Right kidney (tissue), 1 donor: ENCODE measurements around the gene PPP1R2.

Source experiments
- DNase-seq: peaks from one replicate; pipeline ENCODE4 v3.0.0-alpha.2; 2016

PPP1R2 gene

DNA sequence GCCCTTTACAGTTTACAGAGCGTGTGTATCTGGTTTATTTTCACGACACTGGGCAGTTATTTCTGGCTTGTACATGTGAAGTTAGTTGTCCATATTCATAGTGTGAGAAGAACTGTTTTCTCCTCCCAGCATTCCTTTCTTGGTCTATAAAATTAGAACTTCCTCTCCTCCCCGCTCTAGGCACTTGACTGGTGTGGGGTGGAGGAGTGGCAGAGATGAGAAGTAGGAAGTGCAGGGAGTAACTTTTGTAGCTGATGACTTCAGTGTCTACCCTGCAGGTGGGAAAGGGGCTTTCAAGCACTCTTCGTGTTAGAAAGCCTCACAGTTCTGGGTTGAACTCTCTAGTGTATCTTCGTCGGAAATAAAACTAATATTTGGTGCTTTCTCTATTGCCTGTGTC is 27.2 kb upstream of the PPP1R2 start:
- DNase-seq = no peak

DNA sequence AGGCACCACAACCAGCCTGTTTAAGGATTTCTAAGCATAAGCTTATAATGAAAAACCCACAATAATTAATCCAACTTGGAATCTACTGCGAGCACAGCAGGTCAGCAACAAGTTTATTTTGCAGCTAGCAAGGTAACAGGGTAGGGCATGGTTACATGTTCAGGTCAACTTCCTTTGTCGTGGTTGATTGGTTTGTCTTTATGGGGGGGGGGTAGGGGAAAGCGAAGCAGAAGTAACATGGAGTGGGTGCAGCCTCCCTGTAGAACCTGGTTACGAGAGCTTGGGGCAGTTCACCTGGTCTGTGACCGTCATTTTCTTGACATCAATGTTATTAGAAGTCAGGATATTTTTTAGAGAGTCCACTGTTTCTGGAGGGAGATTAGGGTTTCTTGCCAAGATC is 25.5 kb upstream of the PPP1R2 start:
- no peak for DNase-seq

DNA sequence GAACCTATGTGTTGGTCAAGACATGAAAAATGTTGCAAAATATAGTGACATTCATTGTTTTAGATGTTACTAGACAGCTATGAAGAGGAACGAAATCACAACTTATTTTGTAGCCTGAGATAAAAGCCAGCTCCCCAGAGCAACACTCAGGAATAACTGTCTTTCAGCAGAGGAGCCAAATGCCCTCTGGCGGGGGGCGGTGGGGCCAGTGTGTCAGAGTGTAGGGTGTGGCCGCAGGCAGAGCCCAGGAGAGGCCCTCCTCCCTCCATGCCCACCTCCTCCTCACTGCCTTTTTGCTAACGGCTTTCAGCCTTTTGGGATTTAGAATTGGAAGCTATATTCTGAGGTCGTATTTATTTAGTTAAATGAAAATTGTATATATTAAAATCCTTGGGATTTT is 23.7 kb upstream of the PPP1R2 start:
- DNase-seq = no peak

DNA sequence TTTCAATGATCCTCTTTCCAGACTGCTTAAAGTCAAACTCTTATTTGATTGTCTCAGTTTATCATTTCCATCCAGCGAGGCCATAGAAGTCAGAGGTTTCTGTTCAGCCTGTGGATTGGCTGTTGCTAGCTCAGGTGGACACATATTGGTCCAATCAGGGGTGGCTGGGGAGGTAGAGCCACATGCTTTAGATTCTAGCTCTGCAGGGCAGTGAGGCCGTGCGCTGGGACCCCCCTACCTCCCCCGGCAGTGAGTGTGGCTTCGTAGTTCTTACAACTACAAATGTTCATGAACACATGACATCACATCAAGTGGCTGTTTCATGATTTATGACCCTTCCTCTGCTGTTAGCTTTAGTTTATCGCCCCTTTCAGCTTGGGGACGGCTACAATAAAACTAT is 22.6 kb upstream of the PPP1R2 start:
- peak; percentile 17 for DNase-seq

DNA sequence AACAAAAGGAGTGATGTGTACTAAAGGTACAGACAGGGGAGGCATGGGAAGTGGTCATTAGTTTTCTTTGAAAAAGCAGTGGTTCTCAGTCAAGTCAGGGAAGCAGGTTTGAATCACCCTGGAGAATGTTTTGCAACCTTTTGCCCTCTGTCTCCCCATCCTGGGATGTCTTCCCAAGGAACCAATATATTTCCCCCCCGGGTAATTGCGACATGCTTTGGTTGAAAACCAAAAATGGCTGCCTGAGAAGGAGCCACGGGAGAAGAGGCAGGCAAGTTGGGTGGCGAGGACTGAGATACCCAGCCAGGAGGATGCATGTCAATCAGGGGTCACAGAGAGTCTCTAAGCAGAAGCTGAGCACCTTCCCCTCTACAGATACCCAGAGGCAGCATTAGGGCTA is 20.2 kb upstream of the PPP1R2 start:
- DNase-seq = no peak

DNA sequence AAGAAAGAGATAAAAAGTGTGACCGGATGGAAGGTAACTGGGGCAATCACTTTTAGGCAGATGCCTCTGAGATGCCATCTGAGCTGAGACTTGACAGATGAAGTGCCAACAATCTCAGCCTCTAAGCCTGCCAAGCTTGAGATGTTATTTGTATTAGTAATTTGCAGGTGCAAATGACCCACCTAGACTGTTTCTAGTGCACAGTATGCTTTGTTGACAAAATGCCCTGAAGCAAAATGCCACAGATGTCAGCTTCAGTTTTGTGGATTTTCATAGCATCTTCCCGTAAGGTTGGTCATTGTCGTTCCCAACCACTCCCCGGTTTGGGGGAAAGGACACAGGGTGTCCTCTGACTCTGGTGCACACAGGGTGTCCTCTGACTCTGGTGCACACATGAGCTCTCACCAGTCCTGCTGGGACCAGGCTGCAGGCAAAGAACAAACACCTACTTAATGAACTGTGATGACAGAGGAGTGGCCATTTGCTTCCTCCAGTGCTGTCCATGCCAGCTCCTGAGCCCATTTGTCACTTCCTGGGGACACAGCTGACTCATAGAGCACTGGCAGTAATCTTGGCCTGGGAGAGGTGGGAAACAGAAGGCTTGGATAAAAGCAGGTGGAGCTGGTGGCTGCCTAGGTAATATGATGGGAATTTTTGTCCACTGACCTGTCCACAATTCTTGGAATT is 16.7 kb upstream of the PPP1R2 start:
- no peak for DNase-seq

DNA sequence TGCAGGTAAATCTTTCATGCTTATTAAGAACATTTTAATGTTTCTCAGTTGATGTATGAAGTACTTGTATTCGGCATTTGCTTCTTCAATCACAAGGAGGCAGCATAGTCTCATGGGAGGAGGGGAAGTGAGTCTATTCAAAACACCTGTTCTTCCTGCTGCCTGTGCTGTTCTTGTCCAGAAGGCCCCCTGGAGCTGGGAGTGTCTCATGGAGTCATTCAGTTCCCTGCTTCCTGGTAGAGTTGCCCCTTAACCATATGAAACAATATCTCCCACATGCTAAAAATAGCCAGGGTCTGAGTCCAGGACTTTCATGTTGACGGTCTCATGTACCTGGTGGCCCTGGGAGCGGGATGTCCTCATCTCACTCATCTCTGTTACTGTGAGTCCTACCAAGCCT is 15.5 kb upstream of the PPP1R2 start:
- peak; percentile 17 for DNase-seq

DNA sequence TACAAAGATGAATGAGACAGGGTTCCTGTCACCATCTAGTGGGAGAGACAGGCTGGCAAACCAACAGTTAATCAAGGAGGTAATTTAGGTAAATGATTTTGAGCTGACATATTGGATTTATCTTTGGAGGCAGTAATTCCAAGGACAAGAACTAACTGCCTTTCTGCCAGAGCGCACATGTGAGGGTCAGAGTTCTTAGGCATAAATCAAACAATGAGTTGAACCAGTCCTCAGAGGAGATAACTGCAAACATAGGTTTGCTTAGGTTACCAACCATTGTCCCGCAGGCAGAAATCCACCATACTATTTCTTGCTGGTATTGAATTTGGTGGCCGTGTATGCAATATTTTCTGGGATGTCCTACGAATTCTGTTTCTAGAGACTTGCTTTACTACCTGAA is 14.2 kb upstream of the PPP1R2 start:
- DNase-seq = no peak

DNA sequence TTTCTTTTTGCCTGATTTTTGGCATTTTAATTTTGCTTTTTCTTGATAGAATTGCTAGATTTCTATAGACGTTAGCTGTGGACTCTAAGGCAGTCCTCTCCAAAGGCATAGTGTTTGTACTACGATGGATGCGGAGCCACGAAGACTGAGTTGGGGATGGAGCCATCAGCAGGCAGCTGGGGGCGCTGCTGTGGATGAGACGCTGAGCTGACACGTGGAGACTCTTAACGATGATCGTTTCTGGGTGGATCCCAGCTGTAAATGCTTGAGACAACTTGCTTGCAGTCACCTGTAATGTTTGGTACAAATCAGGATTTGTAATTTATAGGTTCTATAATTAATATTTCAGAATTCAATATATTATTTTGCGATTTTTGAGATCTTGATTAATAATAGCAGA is 13.3 kb upstream of the PPP1R2 start:
- no peak for DNase-seq

DNA sequence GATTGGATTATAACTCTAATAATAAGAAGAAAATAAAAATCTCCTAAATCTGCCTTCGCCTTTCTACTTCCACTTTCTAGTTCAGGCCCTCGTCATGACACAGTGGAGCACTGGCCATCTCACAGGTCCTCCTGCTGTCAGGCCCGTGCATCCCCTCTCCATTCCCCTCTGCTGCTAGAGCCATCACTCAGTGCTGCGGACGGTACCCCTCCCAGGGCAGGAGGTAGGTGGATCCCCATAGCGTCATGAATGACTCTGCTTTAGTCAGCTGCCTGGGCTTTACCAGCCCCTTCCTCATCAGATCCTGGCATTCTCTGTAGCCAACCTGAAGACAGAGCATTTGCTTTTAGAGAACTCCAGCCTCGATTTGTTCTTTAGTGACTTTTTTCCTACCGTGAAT is 12.0 kb upstream of the PPP1R2 start:
- DNase-seq = no peak

DNA sequence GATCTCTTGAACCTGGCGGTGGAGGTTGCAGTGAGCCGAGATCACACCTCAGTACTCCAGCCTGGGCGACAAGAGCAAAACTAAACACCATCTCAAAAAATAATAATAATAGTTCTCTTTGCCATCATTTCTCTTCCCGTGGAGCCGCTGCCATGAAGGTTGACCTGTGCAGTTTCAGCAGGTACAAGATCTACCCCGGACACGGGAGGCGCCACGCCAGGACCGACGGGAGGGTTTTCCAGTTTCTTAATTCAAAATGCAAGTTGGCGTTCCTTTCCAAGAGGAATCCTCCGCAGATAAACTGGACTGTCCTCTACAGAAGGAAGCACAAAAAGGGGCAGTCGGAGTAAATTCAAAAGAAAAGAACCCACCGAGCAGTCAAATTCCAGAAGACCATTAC is 11.3 kb upstream of the PPP1R2 start:
- no peak for DNase-seq

DNA sequence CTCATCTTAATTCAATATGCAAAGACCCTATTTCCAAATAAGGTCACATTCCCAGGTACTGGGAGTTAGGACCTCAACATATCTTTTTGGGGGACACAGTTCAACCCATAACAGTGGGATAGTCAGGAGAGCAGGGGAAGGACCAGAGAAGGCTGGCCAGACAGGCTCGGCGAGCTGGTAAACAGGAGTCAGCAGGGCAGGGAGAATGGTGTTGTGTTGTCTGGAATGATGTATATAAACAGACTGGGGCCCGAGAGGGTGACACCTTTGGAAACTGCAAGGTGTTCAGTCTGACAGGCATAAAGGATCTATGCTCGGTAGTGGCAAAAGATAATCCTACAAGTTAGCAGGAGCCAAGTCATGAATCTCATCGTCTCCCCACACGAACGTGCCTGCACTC is 10.1 kb upstream of the PPP1R2 start:
- no peak for DNase-seq

DNA sequence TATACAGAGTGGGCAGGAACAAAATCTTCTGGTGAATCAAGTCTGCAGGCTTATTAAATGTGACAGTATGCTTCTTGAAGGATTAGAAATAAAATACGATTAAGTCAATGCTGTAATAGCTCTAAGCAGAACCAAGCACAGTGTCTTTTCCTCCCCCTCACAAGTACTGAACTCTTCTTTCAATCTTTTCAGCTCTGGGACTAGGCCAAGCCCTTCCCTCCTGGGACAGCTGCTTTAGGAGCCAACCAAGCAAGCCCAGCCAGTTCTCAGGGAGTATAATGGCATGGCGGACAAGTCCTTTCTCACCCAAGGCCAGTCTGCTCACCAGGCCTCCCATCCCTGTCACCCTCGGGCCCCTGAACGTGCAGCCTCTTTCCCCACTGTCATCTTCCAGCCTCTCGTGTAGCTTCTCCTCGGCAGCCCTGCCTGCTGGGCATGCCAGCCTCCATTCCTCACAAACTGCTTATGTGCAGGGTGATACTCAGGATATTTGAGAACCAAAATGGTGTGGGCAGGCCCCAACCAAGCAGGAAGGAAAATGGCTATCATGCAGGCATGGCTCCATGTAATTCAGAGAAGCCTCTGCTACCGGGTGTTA is 8.4 kb upstream of the PPP1R2 start:
- DNase-seq = peak; percentile 13

DNA sequence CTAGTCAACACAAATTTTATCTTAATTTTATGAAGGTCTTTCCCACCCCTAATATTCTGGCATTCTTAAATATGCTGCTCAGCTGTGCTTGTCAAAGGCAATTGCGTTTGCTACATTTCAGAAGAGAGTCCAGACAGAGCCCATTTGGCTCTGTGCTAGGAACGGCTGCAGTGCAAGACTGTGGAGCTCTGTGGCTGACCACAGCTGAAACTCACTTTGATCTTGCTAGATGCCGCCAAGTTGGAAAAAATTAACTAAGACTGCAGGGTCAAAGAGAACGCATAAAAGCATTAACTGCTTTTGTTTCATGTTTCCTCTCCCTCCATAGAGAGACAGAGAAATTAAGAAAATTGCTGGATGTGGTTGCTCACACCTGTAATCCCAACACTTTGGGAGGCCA is 7.6 kb upstream of the PPP1R2 start:
- DNase-seq = no peak

DNA sequence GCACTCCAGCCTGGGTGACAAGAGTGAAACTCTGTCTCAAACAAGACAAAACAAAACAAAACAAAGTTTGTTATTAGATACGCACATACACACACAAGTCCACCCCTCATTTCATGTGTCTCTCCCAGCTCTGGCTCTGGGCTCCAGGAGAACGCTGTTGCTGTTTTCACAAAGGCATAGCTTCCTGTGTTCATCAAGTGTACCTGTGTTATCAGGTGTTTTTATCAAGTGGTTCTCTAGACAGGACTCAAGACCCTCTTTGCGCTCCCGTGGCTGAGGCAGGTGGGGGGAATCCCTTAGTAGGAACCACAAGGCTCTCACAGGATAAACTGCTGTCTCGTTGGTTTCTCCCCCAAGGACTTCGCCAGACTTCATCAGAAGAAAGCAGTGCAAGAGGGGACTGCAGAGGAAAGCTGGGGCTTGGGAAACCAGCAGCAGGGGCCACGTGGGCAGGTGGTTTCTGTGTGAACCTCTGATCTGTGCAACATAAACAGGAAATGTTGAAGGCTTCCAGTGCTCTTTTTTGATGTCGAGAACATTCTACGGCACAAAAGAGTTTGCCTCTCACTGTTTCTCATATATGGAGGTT is 6.9 kb upstream of the PPP1R2 start:
- peak; percentile 24 for DNase-seq

DNA sequence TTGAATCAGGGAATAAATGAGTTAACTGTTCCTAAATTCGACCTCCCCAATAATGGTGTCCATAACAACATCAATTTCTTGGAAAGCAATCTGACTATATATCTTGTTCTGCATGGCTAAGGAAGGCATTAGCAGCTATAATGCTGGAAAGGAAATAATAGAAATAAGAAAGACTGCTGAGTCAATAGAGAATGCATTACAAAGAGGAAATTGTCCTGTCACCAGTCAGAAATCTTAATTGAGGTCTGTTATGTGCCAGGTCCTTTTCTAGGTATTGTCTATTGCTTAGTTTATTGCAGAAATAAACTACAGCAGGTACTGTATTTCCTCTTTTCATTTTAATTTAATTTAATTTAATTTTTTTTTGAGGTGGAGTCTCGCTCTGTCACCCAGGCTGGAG is 5.9 kb upstream of the PPP1R2 start:
- no peak for DNase-seq

DNA sequence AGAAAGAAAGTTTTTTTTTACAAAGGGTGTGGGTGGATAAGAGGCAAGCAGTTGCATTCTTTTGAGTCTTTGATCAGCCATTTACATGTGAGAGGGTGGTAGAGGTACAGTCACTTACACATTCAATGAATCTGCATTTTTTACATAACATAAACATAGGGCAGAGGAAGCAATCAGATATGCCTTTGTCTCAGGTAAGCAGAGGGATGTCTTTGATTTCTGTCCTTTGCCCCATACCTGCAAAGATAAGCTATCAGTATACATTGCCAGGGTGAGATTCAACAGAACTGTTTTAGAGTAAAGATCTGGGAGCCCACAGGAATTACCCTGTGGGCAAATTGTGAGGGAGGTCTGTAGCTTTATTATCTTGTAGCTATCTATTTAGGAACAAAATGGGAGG is 5.4 kb upstream of the PPP1R2 start:
- DNase-seq = no peak

DNA sequence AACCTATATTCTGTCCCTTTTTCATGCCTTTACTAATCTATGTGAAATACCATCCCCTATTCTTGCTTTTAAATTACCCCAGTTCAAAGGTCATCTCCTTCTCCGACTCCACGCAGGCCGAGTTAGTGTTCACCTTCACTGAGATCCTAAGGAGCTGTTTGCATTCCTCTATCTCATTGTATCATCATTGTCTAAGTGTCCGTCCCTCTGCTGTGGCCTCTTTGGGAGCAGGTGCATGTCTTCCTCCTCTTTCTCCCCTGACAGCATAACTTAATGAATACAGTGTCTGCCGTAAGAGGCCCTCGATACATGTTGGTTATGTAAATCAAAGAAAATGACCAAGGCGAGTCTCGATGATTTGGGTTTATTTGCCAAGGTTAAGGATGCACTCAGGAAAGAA is 4.9 kb upstream of the PPP1R2 start:
- DNase-seq = no peak

DNA sequence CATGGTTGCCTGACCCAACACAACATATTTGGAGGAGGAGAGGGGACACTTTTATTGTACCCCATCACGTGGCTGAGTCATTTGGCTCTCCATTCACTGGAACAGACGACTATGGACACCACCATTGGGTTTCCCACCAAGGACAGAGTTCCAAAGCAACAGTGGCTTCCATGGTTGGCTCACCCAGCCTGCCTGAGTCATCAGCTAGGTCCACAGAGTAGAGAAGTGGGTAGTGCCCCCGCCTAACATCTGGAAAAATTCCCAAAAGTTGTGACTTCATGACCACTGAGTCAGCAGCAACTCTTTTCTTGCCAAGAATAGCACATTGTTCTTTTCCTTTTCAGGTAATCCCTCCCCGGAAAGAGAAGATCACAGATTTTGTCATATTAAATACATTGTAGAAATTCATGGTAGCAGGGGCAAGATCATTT is 3.0 kb upstream of the PPP1R2 start:
- DNase-seq = no peak

DNA sequence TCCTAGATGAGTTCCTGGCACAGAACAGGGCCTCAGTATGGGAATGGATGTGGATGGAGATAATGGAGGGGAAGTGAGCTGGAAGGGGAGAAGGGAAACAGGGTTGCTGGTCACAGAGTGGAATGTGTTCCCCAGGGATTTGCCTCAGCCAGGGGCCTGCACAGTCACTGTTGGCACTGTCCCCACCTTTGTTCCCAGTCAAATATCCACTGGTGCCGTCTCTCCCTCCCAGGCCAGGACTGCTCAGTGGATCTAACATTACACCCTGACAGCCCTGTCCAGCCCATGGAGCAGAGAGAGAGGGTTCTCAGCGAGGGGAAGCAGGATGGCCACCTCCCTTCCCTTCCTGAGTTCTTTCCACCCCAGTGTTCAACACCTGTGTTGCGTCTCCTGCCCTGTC is 1.5 kb upstream of the PPP1R2 start:
- no peak for DNase-seq

DNA sequence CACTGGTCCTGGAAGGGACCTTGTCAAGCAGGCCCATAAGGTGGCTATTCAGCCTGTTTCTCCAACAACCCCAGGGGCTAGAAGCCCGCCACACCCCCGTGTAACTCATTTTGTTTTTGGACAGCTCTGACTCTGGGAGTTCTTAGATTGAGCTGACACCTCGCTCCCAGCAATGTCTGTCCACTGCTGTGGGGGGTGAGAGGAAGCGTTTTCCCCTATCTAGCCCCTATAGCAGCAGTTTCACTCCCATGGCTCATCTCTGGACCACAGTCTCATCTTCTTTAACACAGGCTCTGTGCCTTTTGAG is 1.1 kb upstream of the PPP1R2 start:
- no peak for DNase-seq

DNA sequence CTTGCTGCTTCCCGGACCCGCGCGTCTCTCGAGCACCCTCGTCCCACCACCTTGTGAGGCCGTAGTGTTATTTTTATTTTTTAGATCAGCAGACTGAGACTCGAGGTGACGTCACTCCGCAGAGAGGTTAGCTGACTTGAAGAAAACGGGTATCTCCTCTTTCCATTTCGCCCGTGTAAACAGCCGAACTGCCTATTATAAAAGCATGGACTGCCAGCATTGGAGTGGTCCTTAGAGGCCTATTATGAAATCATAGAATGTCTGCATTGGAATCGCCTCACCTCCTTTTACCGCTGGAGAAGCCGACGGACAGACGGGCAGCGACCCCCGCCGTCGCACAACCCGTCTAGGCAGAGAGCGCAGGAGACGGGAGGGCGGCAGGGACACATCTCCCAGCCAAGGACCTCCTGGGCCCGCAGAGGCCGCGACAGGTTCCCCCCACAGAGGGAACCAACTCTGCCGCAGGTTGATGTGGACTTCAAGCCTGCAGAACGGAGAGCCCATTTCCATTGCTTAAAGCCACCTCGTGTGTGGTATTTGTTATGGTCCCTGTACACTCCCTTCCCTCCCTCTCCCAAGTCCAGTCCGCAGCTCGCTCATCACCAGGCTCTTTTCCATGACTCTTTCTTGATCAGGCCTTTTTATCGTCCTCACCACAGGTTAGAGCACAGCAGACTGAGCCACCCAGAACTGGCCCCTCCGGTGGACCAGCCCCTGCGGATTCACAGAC is 540 bp upstream of the PPP1R2 start:
- DNase-seq = peak; percentile 90

DNA sequence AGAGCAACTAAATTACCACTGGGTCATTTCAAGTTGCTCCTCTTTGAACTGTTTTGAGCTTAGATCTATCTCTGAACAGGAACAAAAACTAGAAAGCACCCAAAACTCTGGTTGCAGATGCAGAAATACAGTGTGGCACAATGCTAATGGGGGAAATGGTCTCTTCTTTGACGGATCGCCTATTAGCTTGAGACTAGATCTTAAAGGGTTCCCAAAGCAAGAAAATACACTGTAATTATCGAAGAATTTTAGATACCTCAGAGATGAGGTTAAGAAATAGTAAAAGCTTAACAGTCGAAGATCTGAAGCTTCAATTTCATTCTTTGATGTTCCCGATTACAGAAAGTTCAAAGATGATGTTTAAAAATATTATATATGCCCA is 818 bp downstream of the PPP1R2 start:
- no peak for DNase-seq

DNA sequence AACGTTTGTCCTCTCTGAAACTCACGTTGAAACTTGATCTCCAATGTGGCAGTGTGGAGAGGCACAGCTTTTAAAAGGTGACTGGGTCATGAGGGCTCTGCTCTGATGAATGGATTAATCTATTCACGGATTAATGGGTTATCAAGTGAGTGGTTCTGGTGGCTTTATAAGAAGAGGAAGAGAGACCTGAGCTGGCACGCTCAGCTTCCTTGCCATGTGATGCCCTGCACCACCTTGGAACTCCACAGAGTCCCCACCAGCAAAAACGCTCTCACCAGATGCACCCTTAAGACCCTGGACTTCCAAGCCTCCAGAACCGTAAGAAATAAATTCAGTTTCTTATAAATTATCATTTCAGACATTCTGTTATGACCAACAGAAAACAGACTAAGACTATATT is 2.6 kb downstream of the PPP1R2 start:
- DNase-seq = no peak
